Loucy (cell line): ENCODE data around the gene MSMO1.

Experiments used
- CTCF ChIP-seq: fragments of 200-600 bp; sonication (generic); conservative IDR thresholded peaks from 2 replicates; pipeline ENCODE4 v1.5.1; 2014; ENCODE audit warnings: mild to moderate bottlenecking, antibody characterized with exemption, low read length
- EZH2phosphoT487 ChIP-seq: fragments of 200-600 bp; IDR thresholded peaks from 2 replicates; pipeline ENCODE4 v1.6.1; 2018; ENCODE audit warnings: antibody characterized with exemption, mild to moderate bottlenecking, moderate library complexity, borderline replicate concordance

GRCh38 chr4:165379678-165380064, 52.2 kb downstream of the MSMO1 start:
- no peak for TF ChIP-seq CTCF
- TF ChIP-seq EZH2phosphoT487: no peak
